IMR-90 (cell line): ENCODE measurements around the gene GRIN1.

Experiments
- CEBPB ChIP-seq: IDR thresholded peaks from 2 replicates; pipeline ENCODE4 v1.6.1; 2012; ENCODE audit warnings: low read depth, low read length, improper control_type of control experiment
- CHD1 ChIP-seq: IDR thresholded peaks from 2 replicates; pipeline ENCODE4 v1.6.1; 2012; ENCODE audit warnings: low read depth, low read length, improper control_type of control experiment
- MAFK ChIP-seq: IDR thresholded peaks from 2 replicates; pipeline ENCODE4 v1.6.1; 2012; ENCODE audit warnings: low read depth, low read length, improper control_type of control experiment
- NFE2L2 ChIP-seq: fragments of 150-350 bp; IDR thresholded peaks from 2 replicates; pipeline ENCODE4 v1.6.1; 2016; ENCODE audit warnings: low read depth, mild to moderate bottlenecking, low read length
- POLR2A ChIP-seq: IDR thresholded peaks from 2 replicates; pipeline ENCODE4 v1.6.1; 2012; ENCODE audit warnings: mild to moderate bottlenecking, low read depth, low read length
- RAD21 ChIP-seq: IDR thresholded peaks from 2 replicates; pipeline ENCODE4 v1.6.1; 2012; ENCODE audit warnings: low read length, improper control_type of control experiment
- RFX5 ChIP-seq: IDR thresholded peaks from 2 replicates; pipeline ENCODE4 v1.8.0; 2012; ENCODE audit warnings: low read depth, mild to moderate bottlenecking, low read length, moderate library complexity
- TF ChIP-seq, protein P1 (sequence below): conservative IDR thresholded peaks from 2 replicates; pipeline ENCODE4 v1.5.1; 2012; ENCODE audit warnings: mild to moderate bottlenecking, low read depth, low read length, improper control_type of control experiment
- TF ChIP-seq, protein P2 (sequence below): fragments of 150-350 bp; IDR thresholded peaks from 2 replicates; pipeline ENCODE4 v1.6.1; 2016; ENCODE audit warnings: low read depth, mild to moderate bottlenecking, low read length, moderate library complexity, borderline replicate concordance

- TF ChIP-seq, protein P1, sequence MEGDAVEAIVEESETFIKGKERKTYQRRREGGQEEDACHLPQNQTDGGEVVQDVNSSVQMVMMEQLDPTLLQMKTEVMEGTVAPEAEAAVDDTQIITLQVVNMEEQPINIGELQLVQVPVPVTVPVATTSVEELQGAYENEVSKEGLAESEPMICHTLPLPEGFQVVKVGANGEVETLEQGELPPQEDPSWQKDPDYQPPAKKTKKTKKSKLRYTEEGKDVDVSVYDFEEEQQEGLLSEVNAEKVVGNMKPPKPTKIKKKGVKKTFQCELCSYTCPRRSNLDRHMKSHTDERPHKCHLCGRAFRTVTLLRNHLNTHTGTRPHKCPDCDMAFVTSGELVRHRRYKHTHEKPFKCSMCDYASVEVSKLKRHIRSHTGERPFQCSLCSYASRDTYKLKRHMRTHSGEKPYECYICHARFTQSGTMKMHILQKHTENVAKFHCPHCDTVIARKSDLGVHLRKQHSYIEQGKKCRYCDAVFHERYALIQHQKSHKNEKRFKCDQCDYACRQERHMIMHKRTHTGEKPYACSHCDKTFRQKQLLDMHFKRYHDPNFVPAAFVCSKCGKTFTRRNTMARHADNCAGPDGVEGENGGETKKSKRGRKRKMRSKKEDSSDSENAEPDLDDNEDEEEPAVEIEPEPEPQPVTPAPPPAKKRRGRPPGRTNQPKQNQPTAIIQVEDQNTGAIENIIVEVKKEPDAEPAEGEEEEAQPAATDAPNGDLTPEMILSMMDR, result no peak
- TF ChIP-seq, protein P2, sequence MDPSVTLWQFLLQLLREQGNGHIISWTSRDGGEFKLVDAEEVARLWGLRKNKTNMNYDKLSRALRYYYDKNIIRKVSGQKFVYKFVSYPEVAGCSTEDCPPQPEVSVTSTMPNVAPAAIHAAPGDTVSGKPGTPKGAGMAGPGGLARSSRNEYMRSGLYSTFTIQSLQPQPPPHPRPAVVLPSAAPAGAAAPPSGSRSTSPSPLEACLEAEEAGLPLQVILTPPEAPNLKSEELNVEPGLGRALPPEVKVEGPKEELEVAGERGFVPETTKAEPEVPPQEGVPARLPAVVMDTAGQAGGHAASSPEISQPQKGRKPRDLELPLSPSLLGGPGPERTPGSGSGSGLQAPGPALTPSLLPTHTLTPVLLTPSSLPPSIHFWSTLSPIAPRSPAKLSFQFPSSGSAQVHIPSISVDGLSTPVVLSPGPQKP, result no peak
- no peak for TF ChIP-seq NFE2L2
- TF ChIP-seq POLR2A, result no peak
- no peak for TF ChIP-seq MAFK
- TF ChIP-seq CHD1, result no peak
- no peak for TF ChIP-seq CEBPB
- TF ChIP-seq RAD21, result no peak
- TF ChIP-seq RFX5, result no peak
Measured at GRCh38 chr9:137157618-137158415, 18.9 kb downstream of the GRIN1 start.
